K562 (cell line): ENCODE measurements around the gene SIAE. TPM values are rescaled to one million over a fixed set of nuclear protein-coding genes. Genes with fewer than 3 reads are reported as not detected.
A peak's percentile ranks its signal among the peaks of the same experiment; 100 is the strongest.

Experiments used
- ATAC-seq: fragments of 200-7000 bp; cut with Tn5 transposase; 3 replicates; pipeline ENCODE4 v1.9.1; 2020; ENCODE audit warnings: moderate library complexity
- BruUV-seq: library from RNA; stranded (reverse); fragments of 400-500 nt; replicated peaks from 2 replicates; lab custom pipeline; 2021; lab: Mats Ljungman, UMichigan
- CTCF ChIA-PET: fragments of 300-600 bp; formaldehyde crosslinking; extraction: SDS; loops from one replicate; lab custom pipeline; 2021; ENCODE audit warnings: low intra/inter-chr PET ratio; lab: Yijun Ruan, JAX
- POLR2A ChIA-PET: fragments of 300-600, 350-650 bp; sonication (Branson Sonifier 250); formaldehyde crosslinking; extraction: SDS; loops from one replicate; lab custom pipeline; 2021; ENCODE audit warnings: antibody characterized with exemption, inconsistent platforms; lab: Yijun Ruan, JAX
- DNase-seq, 4 experiments: peaks; one replicate each; pipeline versions ENCODE4 v3.0.0 to v3.0.0-alpha.2; 2011 to 2018; ENCODE audit warnings: low spot score in 3 of 4, mixed read lengths in 3 of 4; ENCODE audit errors: extremely low read depth in 1 of 4
- FAIRE-seq: peaks from 2 replicates; lab custom pipeline; 2011; peaks lifted over from hg19 to GRCh38; lab: Jason Lieb, UNC
- H2AFZ ChIP-seq: 2 replicates; pipeline ENCODE4 v1.6.0; 2011; ENCODE audit warnings: low read depth, low read length, control low read depth, inconsistent platforms
- H3K27ac ChIP-seq: fragments of 200-600 bp; 3 replicates; pipeline ENCODE4 v1.8.0; 2011; ENCODE audit warnings: low read depth, mild to moderate bottlenecking, control low read depth, inconsistent platforms, low read length, moderate library complexity, mixed read lengths; ENCODE audit errors: extremely low read depth
- H3K27me3 ChIP-seq, 2 experiments: fragments of 300-600 bp in 1 of 2; 2 replicates in 1 of 2; 3 replicates in 1 of 2; pipeline versions ENCODE4 v1.6.0 to v1.8.0; 2011; ENCODE audit warnings: inconsistent platforms in 2 of 2, low read length in 2 of 2, mild to moderate bottlenecking in 1 of 2, mixed read lengths in 1 of 2, moderate library complexity in 1 of 2; ENCODE audit not compliant: control insufficient read depth in 2 of 2, insufficient read depth in 2 of 2
- H3K36me3 ChIP-seq: fragments of 300-600 bp; 3 replicates; pipeline ENCODE4 v1.8.0; 2011; ENCODE audit warnings: mild to moderate bottlenecking, low read length, inconsistent platforms; ENCODE audit not compliant: control insufficient read depth, insufficient read depth
- H3K4me1 ChIP-seq, 2 experiments: fragments of 200-600 bp in 1 of 2; replicated peaks in 1 of 2; 2 replicates in 1 of 2; 3 replicates in 1 of 2; pipeline versions ENCODE4 v1.5.1 to v1.8.0; 2011; ENCODE audit warnings: inconsistent platforms in 2 of 2, low read length in 2 of 2, mild to moderate bottlenecking in 1 of 2, mixed read lengths in 1 of 2, moderate library complexity in 1 of 2; ENCODE audit not compliant: control insufficient read depth in 2 of 2, insufficient read depth in 2 of 2
- H3K4me2 ChIP-seq: 2 replicates; pipeline ENCODE4 v1.6.1; 2011; ENCODE audit warnings: low read length, control low read depth, inconsistent platforms, mixed read lengths; ENCODE audit not compliant: insufficient read depth
- H3K4me3 ChIP-seq: fragments of 200-600 bp; sonication (generic), shearing (Covaris generic); 2 replicates; pipeline ENCODE4 v1.5.1; 2016; ENCODE audit warnings: control low read depth, inconsistent platforms
- H3K79me2 ChIP-seq: fragments of 200-600 bp; 3 replicates; pipeline ENCODE4 v1.8.0; 2011; ENCODE audit warnings: low read length, inconsistent platforms; ENCODE audit not compliant: control insufficient read depth, insufficient read depth
- H3K9ac ChIP-seq, 2 experiments: 2 replicates each; pipeline versions ENCODE4 v1.6.0 to v1.6.1; 2011; ENCODE audit warnings: low read depth in 2 of 2, low read length in 2 of 2, control low read depth in 1 of 2, inconsistent platforms in 1 of 2, mild to moderate bottlenecking in 1 of 2, mixed read lengths in 1 of 2; ENCODE audit not compliant: insufficient read depth in 1 of 2
- H3K9me1 ChIP-seq: one replicate; pipeline ENCODE4 v1.6.0; 2011; ENCODE audit warnings: inconsistent platforms, mild to moderate bottlenecking, low read length, moderate library complexity; ENCODE audit not compliant: control insufficient read depth, insufficient read depth
- H3K9me3 ChIP-seq: replicated peaks from 2 replicates; pipeline ENCODE4 v1.5.1; 2011; ENCODE audit warnings: low read depth, low read length, inconsistent platforms; ENCODE audit not compliant: control insufficient read depth, insufficient read depth
- H4K20me1 ChIP-seq: replicated peaks from 2 replicates; pipeline ENCODE4 v1.6.1; 2011; ENCODE audit warnings: low read length, inconsistent platforms, mixed read lengths; ENCODE audit not compliant: control insufficient read depth, insufficient read depth
- MAFF ChIP-seq: IDR thresholded peaks from 2 replicates; pipeline ENCODE4 v1.6.1; 2012; ENCODE audit warnings: low read length, improper control_type of control experiment
- MEIS2 ChIP-seq: fragments of 450-650 bp; IDR thresholded peaks from 2 replicates; pipeline ENCODE4 v1.6.1; 2014; ENCODE audit warnings: mild to moderate bottlenecking; ENCODE audit not compliant: partially characterized antibody
- NCOR1 ChIP-seq: fragments of 450-650 bp; IDR thresholded peaks from 2 replicates; pipeline ENCODE4 v1.6.1; 2016; ENCODE audit warnings: mild to moderate bottlenecking, moderate library complexity
- NFIC ChIP-seq: fragments of 450-650 bp; IDR thresholded peaks from 2 replicates; pipeline ENCODE4 v1.6.1; 2017; ENCODE audit warnings: mild to moderate bottlenecking, inconsistent platforms
- SMAD2 ChIP-seq: fragments of 150-350 bp; IDR thresholded peaks from 2 replicates; pipeline ENCODE4 v1.6.1; 2014; ENCODE audit warnings: low read depth, mild to moderate bottlenecking, low read length
- ZC3H11A ChIP-seq: IDR thresholded peaks from 2 replicates; pipeline ENCODE4 v1.6.1; 2012; ENCODE audit warnings: low read depth, low read length, improper control_type of control experiment
- WGBS: fragments of 100-300 bp; shearing (Covaris generic); methylation state at CpG from one replicate; pipeline ENCODE4 v1.1.6; 2016; ENCODE audit warnings: low coverage, mixed read lengths; ENCODE audit not compliant: insufficient coverage; ENCODE audit errors: missing lambda C conversion rate; 5-methylcytosine and 5-hydroxymethylcytosine counted together
- in situ Hi-C: fragments of 300-500 bp; cut with MboI; formaldehyde crosslinking; loops from 4 replicates; pipeline ENCODE4 v1.15.0; 2018; ENCODE audit warnings: inconsistent platforms, mixed read lengths
- intact Hi-C: fragments of 100-400 bp; cut with micrococcal nuclease; formaldehyde crosslinking; loops from 2 replicates; pipeline ENCODE4 v1.14.2; 2022
- polyA plus RNA-seq, 8 experiments: library from polyadenylated mRNA; depleted of rRNA in 4 of 8; stranded (reverse) in 5 of 8; unstranded in 3 of 8; fragments of >200 nt; fragmentation: Nextera tagmentation in 2 of 8; fragmentation: Illumina TruSeq in 1 of 8; extraction: Ambion mirVana in 2 of 8; extraction: Trizol in 1 of 8; gene quantifications; 2 replicates each; pipeline versions ENCODE4 v1.2.1 to v1.2.3, GENCODE V29; 2011 to 2014; ENCODE audit warnings: inconsistent platforms in 1 of 8, missing spikeins in 1 of 8
- total RNA-seq, 7 experiments: library from RNA; depleted of rRNA in 6 of 7; stranded (reverse); fragments of >200 nt in 6 of 7; fragmentation: Illumina TruSeq in 2 of 7; extraction: Trizol in 2 of 7; gene quantifications; 2 replicates each; pipeline versions ENCODE4 v1.2.1 to v1.2.3, GENCODE V29; 2011 to 2021; ENCODE audit warnings: low replicate concordance in 1 of 7
- TF ChIP-seq, protein P1 (sequence below), 2 experiments: IDR thresholded peaks in 1 of 2; conservative IDR thresholded peaks in 1 of 2; 2 replicates each; pipeline ENCODE4 v1.6.1; 2016; ENCODE audit warnings: low read depth in 2 of 2, mild to moderate bottlenecking in 1 of 2, missing compliant biosample characterization in 1 of 2, missing genetic modification characterization in 1 of 2, moderate library complexity in 1 of 2
- TF ChIP-seq, protein P2 (sequence below): sonication (generic); formaldehyde crosslinking; IDR thresholded peaks from 2 replicates; pipeline ENCODE4 v1.8.0; 2022; ENCODE audit warnings: mild to moderate bottlenecking, low read depth, missing genetic modification reagents
- TF ChIP-seq, protein P3 (sequence below): fragments of 450-650 bp; IDR thresholded peaks from 2 replicates; pipeline ENCODE4 v1.6.1; 2016

The SIAE gene
- total and polyA plus RNA-seq, 9 of the 15 experiments (the other 6 are each of a cell fraction or from before 2014, with no cell fraction given): 0.89 to 9.6 (median 3.7) TPM

DNA sequence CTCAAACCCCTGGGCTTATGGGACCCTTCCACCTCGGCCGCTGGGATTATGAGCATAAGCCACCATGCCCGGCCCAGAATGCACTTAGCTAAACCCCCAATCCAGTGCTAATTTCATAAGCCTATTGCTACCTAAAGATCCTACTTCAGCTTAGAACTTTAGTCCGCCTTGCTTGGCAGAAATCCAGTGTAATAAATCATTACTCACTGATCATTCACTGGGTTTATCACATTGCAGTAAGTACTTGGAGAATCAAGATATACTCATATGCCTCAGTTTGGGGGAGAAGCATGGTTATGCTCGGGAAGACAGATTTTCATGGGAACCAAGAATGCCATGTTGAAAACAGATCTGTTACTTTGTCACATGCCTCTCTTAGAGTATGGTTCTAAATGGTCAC is 54.7 kb downstream of the SIAE start:
- H2AFZ ChIP-seq: no peak overlapping the region
- WGBS: 1% methylated on average over 5 of the region's 5 CpGs
- peaks cover 3% of the 10 kb centered on the region in 2 experiments; a peak in 4 of 5 replicates for H3K4me1 ChIP-seq
- TF ChIP-seq MAFF: no peak
- TF ChIP-seq ZC3H11A: no peak
- TF ChIP-seq NFIC: peak; percentile 38; the same call in 1 of the 2 replicates
- no peak for TF ChIP-seq NCOR1
- TF ChIP-seq, protein P1, sequence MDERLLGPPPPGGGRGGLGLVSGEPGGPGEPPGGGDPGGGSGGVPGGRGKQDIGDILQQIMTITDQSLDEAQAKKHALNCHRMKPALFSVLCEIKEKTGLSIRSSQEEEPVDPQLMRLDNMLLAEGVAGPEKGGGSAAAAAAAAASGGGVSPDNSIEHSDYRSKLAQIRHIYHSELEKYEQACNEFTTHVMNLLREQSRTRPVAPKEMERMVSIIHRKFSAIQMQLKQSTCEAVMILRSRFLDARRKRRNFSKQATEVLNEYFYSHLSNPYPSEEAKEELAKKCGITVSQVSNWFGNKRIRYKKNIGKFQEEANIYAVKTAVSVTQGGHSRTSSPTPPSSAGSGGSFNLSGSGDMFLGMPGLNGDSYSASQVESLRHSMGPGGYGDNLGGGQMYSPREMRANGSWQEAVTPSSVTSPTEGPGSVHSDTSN (CRISPR knock-in tag; IDR thresholded peaks at IDR 0.05; ENCODE audit: low read depth): no peak
- TF ChIP-seq, protein P1 (tag; conservative IDR thresholded peaks at IDR 0.05; ENCODE audit: low read depth): peak; percentile 87
- peak; percentile 90 for TF ChIP-seq MEIS2
- TF ChIP-seq, protein P2, sequence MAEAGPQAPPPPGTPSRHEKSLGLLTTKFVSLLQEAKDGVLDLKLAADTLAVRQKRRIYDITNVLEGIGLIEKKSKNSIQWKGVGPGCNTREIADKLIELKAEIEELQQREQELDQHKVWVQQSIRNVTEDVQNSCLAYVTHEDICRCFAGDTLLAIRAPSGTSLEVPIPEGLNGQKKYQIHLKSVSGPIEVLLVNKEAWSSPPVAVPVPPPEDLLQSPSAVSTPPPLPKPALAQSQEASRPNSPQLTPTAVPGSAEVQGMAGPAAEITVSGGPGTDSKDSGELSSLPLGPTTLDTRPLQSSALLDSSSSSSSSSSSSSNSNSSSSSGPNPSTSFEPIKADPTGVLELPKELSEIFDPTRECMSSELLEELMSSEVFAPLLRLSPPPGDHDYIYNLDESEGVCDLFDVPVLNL (CRISPR knock-in tag): no peak
- TF ChIP-seq, protein P3, sequence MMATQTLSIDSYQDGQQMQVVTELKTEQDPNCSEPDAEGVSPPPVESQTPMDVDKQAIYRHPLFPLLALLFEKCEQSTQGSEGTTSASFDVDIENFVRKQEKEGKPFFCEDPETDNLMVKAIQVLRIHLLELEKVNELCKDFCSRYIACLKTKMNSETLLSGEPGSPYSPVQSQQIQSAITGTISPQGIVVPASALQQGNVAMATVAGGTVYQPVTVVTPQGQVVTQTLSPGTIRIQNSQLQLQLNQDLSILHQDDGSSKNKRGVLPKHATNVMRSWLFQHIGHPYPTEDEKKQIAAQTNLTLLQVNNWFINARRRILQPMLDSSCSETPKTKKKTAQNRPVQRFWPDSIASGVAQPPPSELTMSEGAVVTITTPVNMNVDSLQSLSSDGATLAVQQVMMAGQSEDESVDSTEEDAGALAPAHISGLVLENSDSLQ: peak; percentile 67
- TF ChIP-seq SMAD2: no peak
- TF ChIP-seq, all 486 proteins: peak for 4
- ChIA-PET CTCF (no interaction called here), POLR2A (interaction anchor here (0.7 to 1.5 kb wide), 2 partner anchors 15 to 1361 kb away, joined by 3 read pairs; no protein-coding TSS in a partner anchor)
- H4K20me1 ChIP-seq: no peaks in the 10 kb centered on the region
- H3K36me3 ChIP-seq: no peaks in the 10 kb centered on the region
- no peak overlapping the region for H3K9ac ChIP-seq
- H3K9me3 ChIP-seq: no peaks in the 10 kb centered on the region
- no peak overlapping the region for H3K4me3 ChIP-seq
- intact Hi-C loops: no loop called here
- DNase-seq: no peak
- H3K27me3 ChIP-seq: peaks cover 0 to 19% of the 10 kb centered on the region in 2 experiments; a peak in 3 of 5 replicates
- no peak for FAIRE-seq
- peaks cover 12% of the 10 kb centered on the region for H3K79me2 ChIP-seq
- H3K27ac ChIP-seq: no peak overlapping the region
- no TSS peak for BruUV-seq
- no peak for ATAC-seq
- H3K9me1 ChIP-seq: no peaks in the 10 kb centered on the region
- H3K4me2 ChIP-seq: no peak overlapping the region
- in situ Hi-C loops: no loop called here
